HG02642 (cell line): ENCODE measurements around the gene ANTKMT.

ENCODE experiments used
- ATAC-seq: cut with Tn5 transposase; IDR thresholded peaks from one replicate; pipeline ENCODE4 v1.9.1; 2021; ENCODE audit warnings: mild to moderate bottlenecking; ENCODE audit not compliant: unreplicated experiment, poor library complexity

ANTKMT gene

GRCh38 chr16:760545-761343 is 39.8 kb downstream of the ANTKMT start, which contains the start of gene MSLN:
Gene MSLN (plus strand): TSS chr16:760734. CDS start chr16:762681, 1,947 bp downstream.
- no peak for ATAC-seq

GRCh38 chr16:761625-762513 is 40.9 kb downstream of the ANTKMT start:
- ATAC-seq = no peak

- ATAC-seq = no peak
Observed at GRCh38 chr16:762595-763268, 41.8 kb downstream of the ANTKMT start.

GRCh38 chr16:763369-764183 is 42.6 kb downstream of the ANTKMT start:
- ATAC-seq = no peak

GRCh38 chr16:764184-764750 is 43.3 kb downstream of the ANTKMT start:
- ATAC-seq = no peak

GRCh38 chr16:764848-765487 is 44.0 kb downstream of the ANTKMT start:
- ATAC-seq = no peak

- no peak for ATAC-seq
Observed at GRCh38 chr16:765488-765865, 44.5 kb downstream of the ANTKMT start.

- no peak for ATAC-seq
Observed at GRCh38 chr16:766008-766819, 45.3 kb downstream of the ANTKMT start.

- ATAC-seq = no peak
Observed at GRCh38 chr16:766820-767640, 46.1 kb downstream of the ANTKMT start.

- no peak for ATAC-seq
Observed at GRCh38 chr16:767743-768235, 46.8 kb downstream of the ANTKMT start.

- ATAC-seq = no peak
Observed at GRCh38 chr16:768428-768827, 47.5 kb downstream of the ANTKMT start.

- ATAC-seq = no peak
Observed at GRCh38 chr16:769184-769784, 48.3 kb downstream of the ANTKMT start.

GRCh38 chr16:769934-770333 is 49.0 kb downstream of the ANTKMT start:
- ATAC-seq = no peak

GRCh38 chr16:770411-770810 is 49.5 kb downstream of the ANTKMT start:
- no peak for ATAC-seq
